SK-N-SH (cell line): Measurements from ENCODE around the gene PPIL4.

Experiments
- CTCF ChIP-seq: fragments of 200-600 bp; sonication (generic); IDR thresholded peaks from 2 replicates; pipeline ENCODE4 v1.6.1; 2017; ENCODE audit warnings: antibody characterized with exemption, mild to moderate bottlenecking, moderate library complexity
- EP300 ChIP-seq, 2 experiments: IDR thresholded peaks; 2 replicates each; pipeline versions ENCODE4 v1.4.0 to v1.6.1; 2012; ENCODE audit warnings: borderline replicate concordance in 1 of 2, low read depth in 1 of 2, low read length in 1 of 2
- EZH2phosphoT487 ChIP-seq: fragments of 200-600 bp; sonication (generic); IDR thresholded peaks from 2 replicates; pipeline ENCODE4 v1.6.1; 2017; ENCODE audit warnings: low read depth, mixed run types, mild to moderate bottlenecking, antibody characterized with exemption, moderate library complexity, borderline replicate concordance
- POLR2AphosphoS5 ChIP-seq: IDR thresholded peaks from 2 replicates; pipeline ENCODE4 v1.6.1; 2012; ENCODE audit warnings: low read depth, low read length
- YY1 ChIP-seq: IDR thresholded peaks from 2 replicates; pipeline ENCODE4 v1.4.0; 2012; ENCODE audit warnings: low read depth, mild to moderate bottlenecking

DNA sequence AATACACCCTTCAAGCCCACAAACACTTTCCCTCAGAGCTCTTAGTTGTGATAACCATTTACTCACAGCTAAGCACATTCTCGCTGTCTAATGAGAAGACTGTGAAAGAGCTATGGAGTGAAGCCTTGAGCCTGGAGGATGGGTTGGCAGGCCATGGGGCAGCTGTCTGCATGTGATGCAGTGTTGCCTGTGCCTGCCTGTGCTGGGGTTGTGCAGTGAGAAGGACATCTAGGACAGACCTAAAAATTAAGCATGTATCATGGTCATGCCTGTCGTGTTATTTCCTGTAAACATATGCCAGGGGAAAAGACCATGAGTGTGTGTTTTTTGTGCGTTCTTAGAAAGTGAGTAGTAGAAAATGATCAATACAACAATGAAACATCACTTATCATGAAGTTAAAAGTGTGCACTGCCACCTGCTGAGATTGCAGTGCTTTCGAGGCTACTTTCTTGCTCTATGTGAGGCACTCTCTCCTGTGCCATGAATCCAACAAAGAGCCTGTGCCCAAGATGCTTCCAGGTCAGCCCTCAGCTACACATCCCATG lies 53.0 kb downstream of the PPIL4 start:
- TF ChIP-seq POLR2AphosphoS5 (no peak), YY1 (no peak), EP300 (IDR thresholded peaks at IDR 0.05; ENCODE audit: borderline replicate concordance in 1 of 2, low read depth in 1 of 2, low read length in 1 of 2) (no peak), CTCF (no peak), EZH2phosphoT487 (no peak)
